Activated T-helper 1 cell treated with anti-CD3 and anti-CD28 coated beads, Interleukin-2, amount 50 U/mL, for 16 hours (primary cell): ENCODE data around the gene DGKH.
"Not testable (repeated sequence)": the region's sequence is repeated elsewhere in the genome, so short reads cannot be mapped to it uniquely, and the experiment has no call there.

Source experiments
- DNase-seq, 2 donors: peaks; one replicate each; pipeline ENCODE4 v3.0.0-alpha.2; 2020; ENCODE audit warnings: low read depth in 1 of 2, low spot score in 1 of 2

Gene DGKH

GRCh38 chr13:42163910-42164309 is 115.5 kb downstream of the DGKH start:
- not testable (repeated sequence) for DNase-seq

GRCh38 chr13:42164557-42165125 is 116.2 kb downstream of the DGKH start:
- no peak for DNase-seq

DNA sequence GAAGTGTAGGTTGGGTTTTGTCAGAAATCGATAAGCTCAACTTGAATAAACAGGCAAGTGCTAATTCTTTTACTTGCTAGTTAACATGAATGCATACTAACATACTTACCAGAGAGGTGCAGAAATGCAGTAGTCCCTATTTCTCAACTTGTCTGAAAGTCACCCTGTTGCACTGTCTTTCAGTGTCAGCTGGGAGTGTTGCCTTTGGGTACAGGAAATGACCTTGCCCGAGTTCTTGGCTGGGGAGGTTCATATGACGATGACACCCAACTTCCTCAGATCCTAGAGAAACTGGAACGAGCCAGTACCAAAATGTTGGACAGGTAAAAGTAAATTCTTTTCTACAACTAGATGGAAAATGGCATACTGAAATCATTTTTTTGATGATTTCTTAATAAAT is 120.0 kb downstream of the DGKH start:
- no peak for DNase-seq

GRCh38 chr13:42170029-42170428 is 121.6 kb downstream of the DGKH start:
- DNase-seq, result no peak

DNA sequence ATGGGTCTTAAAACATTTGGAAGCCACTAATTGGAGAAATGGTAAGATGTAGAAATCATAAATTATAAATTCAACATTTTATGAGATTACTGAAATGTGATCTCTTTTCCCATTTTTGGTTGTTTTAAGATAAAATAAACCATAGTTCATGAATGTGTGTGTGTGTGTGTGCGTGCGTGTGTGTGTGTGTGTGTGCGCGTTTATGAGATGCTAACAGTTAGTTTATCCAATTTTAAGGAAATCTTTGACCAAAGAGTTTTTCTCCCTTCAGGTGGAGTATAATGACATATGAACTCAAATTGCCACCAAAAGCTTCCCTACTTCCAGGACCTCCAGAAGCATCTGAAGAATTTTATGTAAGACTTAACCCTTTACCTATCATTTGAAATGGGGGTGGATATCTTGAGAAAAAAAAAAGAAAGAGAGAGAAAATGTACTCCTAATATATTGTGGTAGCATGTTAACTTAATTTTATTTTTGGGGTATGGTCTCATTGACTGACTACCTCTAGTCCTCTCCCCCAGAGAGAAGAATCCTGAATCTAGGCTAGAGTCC is 125.4 kb downstream of the DGKH start:
- DNase-seq, result no peak

- no peak for DNase-seq
Observed at GRCh38 chr13:42174344-42175162, 126.1 kb downstream of the DGKH start.

DNA sequence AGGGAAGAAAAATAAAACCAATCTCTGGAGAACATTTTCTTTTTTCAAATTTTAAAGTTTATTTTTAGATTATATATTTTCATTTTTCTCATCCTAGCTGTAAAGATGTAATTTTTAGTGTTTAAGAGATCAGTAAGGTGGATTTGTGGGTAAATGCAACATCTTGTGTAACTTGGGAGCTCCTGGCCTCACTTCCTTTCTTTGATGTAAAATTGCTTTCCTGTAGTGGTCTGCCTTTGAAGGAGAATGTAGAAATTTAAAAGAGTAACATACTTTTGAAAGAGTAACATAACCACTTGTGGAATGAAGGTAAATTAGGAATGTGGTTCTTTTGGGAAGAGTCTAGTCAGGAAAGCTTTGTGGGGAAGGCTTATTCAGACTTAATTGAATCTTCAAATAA is 127.8 kb downstream of the DGKH start:
- no peak for DNase-seq

DNA sequence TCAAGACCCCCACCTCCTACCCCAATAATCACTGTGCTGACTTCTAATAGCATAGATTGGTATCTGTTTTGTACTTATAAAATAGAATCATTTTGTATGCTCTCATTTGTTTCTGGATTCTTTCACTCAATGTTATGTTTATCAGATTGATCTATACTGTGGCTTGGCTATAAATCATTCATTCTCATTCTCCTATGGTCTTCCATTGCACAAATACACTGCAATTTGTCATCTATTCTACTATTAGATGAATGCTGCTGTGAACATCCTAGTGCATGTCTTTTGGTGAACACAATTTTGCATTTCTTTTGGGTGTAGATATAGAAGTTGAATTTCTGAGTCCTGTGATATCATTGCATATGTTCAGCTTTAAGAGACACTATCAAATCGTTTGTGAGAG is 128.7 kb downstream of the DGKH start:
- DNase-seq, result no peak

GRCh38 chr13:42181381-42181953 is 133.0 kb downstream of the DGKH start:
- DNase-seq, result no peak

- no peak for DNase-seq
Observed at GRCh38 chr13:42189061-42189460, 140.6 kb downstream of the DGKH start.

- DNase-seq, result no peak
Observed at GRCh38 chr13:42190529-42190928, 142.1 kb downstream of the DGKH start.

- no peak for DNase-seq
Observed at GRCh38 chr13:42211704-42212464, 163.4 kb downstream of the DGKH start.

DNA sequence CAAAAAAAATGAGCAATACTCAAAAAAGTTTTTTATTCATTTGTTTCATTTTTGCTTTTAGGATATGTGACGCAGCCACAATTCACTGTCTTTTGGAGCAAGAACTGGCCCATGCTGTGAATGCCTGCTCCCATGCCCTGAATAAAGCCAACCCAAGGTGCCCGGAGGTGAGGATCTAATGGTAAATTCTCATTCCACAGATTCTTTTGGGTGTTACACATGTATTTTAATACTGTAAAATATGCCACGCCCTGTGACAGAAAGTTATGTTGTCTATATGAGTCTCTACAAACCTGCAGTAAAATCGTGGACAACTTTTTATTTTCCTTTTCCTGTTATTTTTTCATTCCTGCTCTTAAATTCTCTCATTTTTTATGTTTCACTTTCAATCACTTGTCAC is 166.0 kb downstream of the DGKH start:
- no peak for DNase-seq

GRCh38 chr13:42215578-42216421 is 167.4 kb downstream of the DGKH start:
- DNase-seq, result no peak

GRCh38 chr13:42216422-42216735 is 167.9 kb downstream of the DGKH start:
- DNase-seq, result no peak

- no peak for DNase-seq
Observed at GRCh38 chr13:42218576-42218975, 170.1 kb downstream of the DGKH start.

GRCh38 chr13:42219051-42219450 is 170.6 kb downstream of the DGKH start:
- no peak for DNase-seq

DNA sequence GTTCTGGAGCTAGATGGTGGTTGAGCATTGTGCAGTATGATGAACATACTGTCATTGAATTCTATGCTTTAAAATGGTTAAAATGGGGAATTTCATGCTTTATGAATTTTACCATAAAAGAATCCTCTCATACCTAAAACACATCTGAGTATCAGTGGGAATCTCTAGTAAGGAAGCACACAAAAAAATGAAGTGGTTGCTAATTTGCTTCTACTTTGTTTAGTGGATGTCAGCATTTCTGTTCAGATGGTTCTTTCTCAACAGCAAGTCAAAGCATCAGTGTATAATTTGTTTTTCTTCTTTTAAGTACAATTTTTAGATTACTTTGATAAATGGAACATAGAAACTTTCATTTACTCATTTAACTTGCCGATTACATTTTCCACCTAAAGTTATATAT is 171.4 kb downstream of the DGKH start:
- DNase-seq, result no peak

DNA sequence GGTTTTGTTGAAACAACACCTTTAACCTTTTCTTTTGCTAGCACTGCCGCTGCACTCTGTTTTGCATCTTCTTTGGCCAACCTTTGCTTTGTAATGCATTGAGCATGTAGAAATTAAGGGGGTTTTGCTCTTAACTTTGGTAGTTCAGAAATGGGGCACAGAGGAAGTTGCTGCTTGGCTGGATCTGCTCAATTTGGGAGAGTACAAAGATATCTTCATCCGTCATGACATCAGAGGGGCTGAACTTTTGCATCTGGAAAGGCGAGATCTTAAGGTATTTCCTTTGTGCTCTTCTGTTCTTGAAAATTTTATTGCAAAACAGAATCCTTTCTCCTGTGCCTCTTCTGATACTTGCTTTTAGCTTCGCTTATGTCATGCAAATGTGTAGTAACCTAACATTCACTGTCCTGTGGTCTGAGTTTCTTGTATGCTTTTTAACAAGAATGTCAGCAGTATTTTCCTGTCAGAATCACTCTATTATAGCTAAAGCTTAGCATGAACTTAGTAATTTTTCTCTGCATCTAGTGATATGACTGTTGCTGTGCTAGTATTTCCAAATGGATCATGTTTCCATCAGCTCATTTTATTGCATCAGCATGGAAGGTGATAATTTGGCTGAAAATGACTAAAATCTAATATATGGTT is 172.8 kb downstream of the DGKH start:
- no peak for DNase-seq

- no peak for DNase-seq
Observed at GRCh38 chr13:42223681-42224080, 175.2 kb downstream of the DGKH start.
